ENCODE results near the gene HDAC11.

GRCh38 chr3:13440204-13440817 lies 39.8 kb upstream of the HDAC11 start:
- TF ChIP-seq CTCF (IDR thresholded peaks at IDR 0.05; ENCODE audit: insufficient read depth, low read length), result no peak
- no peak for TF ChIP-seq POLR2AphosphoS5 (IDR thresholded peaks at IDR 0.05; ENCODE audit: low read depth)
- no peak for TF ChIP-seq SPI1 (IDR thresholded peaks at IDR 0.05; ENCODE audit: borderline replicate concordance, low read depth)
- TF ChIP-seq REST (IDR thresholded peaks at IDR 0.05; ENCODE audit: insufficient replicate concordance, low read depth), result no peak
- TF ChIP-seq GABPA (IDR thresholded peaks at IDR 0.05; ENCODE audit: low read depth), result no peak

Measured in HL-60 (cell line).